AG04450 (cell line): ENCODE measurements around the gene RHBDD1. TPM values are rescaled to one million over a fixed set of nuclear protein-coding genes. Genes with fewer than 3 reads are reported as not detected.

Experiments used
- CTCF ChIA-PET: fragments of 300-600, 350-600 bp; formaldehyde crosslinking; extraction: SDS; loops from one replicate; lab custom pipeline; 2022; ENCODE audit warnings: antibody characterized with exemption, inconsistent platforms; lab: Charles Lee
- POLR2A ChIA-PET: fragments of 350-600 bp; formaldehyde crosslinking; extraction: SDS; loops from one replicate; lab custom pipeline; 2021; ENCODE audit warnings: antibody characterized with exemption, inconsistent platforms; lab: Yijun Ruan, JAX
- DNase-seq: peaks from one replicate; pipeline ENCODE4 v3.0.0-alpha.2; 2011; ENCODE audit warnings: low read depth, low spot score
- H3K27ac ChIP-seq: one replicate; pipeline ENCODE4 v1.5.1; 2012; ENCODE audit warnings: low read depth, low read length, control low read depth
- H3K27me3 ChIP-seq: one replicate; pipeline ENCODE4 v1.6.0; 2012; ENCODE audit warnings: low read length; ENCODE audit not compliant: control insufficient read depth, insufficient read depth
- H3K4me3 ChIP-seq: 2 replicates; pipeline ENCODE4 v1.5.1; 2011; ENCODE audit warnings: mild to moderate bottlenecking, low read depth, low read length, control low read depth
- H3K9me3 ChIP-seq: 2 replicates; pipeline ENCODE4 v1.5.1; 2012; ENCODE audit warnings: low read length; ENCODE audit not compliant: control insufficient read depth, insufficient read depth
- polyA plus RNA-seq: library from polyadenylated mRNA; depleted of rRNA; stranded (reverse); fragments of >200 nt; gene quantifications from 2 replicates; pipeline ENCODE4 v1.2.3, GENCODE V29; 2011
- TF ChIP-seq, protein P1 (sequence below): IDR thresholded peaks from 2 replicates; pipeline ENCODE4 v1.5.1; 2011; ENCODE audit warnings: low read depth, low read length, control low read depth, inconsistent platforms

The RHBDD1 gene
- polyA plus RNA-seq, 1 experiment: 48.7 TPM

DNA sequence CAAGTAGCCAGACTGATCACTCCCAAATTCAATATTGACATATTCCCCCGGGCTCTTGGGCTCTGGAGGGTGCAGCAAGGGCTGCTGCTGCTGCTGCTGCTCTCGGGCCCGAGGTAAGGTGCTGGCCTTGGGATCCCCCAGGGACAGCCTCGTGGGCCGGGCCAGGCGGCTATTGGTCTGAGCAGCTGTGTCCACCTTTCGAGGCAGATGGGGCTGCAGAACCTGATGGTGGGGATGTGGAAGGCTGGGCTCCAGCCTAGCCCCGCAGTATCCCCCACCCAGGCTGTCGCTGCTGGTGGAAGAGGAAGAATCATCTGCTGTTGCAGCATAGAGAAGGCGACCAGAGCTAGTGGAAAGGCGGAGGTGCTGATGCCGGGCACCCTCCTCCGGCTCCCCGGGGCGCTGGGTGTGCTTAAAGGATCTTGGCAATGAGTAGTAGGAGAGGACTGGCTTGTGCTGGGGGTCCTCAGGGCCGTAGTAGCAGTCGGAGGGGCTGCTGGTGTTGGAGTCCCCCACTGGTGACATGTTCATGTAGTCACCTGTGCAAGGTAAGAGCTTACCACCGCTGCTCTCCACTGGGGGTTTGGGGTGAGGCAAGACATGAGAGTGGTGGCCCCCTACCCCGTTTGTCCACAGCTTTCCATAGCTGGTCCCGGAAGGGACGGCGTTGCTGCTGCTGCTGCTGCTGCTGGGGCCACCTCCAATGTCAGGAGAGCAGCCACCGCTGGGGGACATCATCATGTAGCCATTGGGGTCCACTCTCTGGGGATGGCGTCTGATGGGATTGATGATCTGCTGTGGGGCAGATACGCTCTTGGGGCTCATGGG is 39.6 kb upstream of the RHBDD1 start:
- TF ChIP-seq, protein P1, sequence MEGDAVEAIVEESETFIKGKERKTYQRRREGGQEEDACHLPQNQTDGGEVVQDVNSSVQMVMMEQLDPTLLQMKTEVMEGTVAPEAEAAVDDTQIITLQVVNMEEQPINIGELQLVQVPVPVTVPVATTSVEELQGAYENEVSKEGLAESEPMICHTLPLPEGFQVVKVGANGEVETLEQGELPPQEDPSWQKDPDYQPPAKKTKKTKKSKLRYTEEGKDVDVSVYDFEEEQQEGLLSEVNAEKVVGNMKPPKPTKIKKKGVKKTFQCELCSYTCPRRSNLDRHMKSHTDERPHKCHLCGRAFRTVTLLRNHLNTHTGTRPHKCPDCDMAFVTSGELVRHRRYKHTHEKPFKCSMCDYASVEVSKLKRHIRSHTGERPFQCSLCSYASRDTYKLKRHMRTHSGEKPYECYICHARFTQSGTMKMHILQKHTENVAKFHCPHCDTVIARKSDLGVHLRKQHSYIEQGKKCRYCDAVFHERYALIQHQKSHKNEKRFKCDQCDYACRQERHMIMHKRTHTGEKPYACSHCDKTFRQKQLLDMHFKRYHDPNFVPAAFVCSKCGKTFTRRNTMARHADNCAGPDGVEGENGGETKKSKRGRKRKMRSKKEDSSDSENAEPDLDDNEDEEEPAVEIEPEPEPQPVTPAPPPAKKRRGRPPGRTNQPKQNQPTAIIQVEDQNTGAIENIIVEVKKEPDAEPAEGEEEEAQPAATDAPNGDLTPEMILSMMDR: no peak
- POLR2A ChIA-PET: interaction anchor here (0.9 to 2.1 kb wide), 9 partner anchors 28 to 1127 kb away, joined by 3 to 9 read pairs (median 3); no protein-coding TSS in a partner anchor
- H3K4me3 ChIP-seq: peak overlapping the region; percentile 91
- peak overlapping the region; percentile 89 for H3K27ac ChIP-seq
- H3K27me3 ChIP-seq: no peaks in the 10 kb centered on the region
- peaks cover 14% of the 10 kb centered on the region; the same call in 1 of the 2 replicates for H3K9me3 ChIP-seq
- DNase-seq: no peak
- CTCF ChIA-PET: interaction anchor here (0.8 to 4.5 kb wide), 8 partner anchors 143 to 1130 kb away, joined by 3 to 24 read pairs (median 4); no protein-coding TSS in a partner anchor

DNA sequence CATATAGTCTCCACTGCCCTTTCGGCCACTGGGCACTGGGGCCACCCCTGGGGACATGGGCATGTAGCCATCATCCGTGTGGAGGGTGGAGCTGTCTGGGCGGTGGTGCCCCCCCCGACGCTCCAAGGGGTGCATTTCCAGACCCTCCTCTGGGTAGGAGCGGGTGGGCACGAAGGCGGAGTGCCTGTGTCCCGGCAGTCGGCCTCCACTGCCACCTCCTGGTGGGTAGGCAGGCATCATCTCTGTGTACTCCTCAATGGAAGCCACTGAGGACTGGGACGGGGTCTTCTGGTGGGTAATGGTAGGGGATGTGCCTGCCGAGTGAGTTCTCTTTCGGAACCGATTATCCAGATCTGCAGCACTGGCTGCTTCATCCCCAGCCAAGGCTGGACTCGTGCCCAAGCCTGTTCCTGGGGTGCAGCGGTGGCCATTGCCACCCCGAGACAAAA is 39.0 kb upstream of the RHBDD1 start:
- Histone ChIP-seq H3K27ac (peak overlapping the region; percentile 89), H3K9me3 (peaks cover 14% of the 10 kb centered on the region; the same call in 1 of the 2 replicates), H3K27me3 (no peaks in the 10 kb centered on the region), H3K4me3 (peak overlapping the region; percentile 91)
- CTCF ChIA-PET: interaction anchor here (0.5 to 4.5 kb wide), 8 partner anchors 107 to 1127 kb away, joined by 3 to 24 read pairs (median 4); no protein-coding TSS in a partner anchor
- TF ChIP-seq, protein P1: peak; percentile 80
- POLR2A ChIA-PET: interaction anchor here (1.1 to 2.2 kb wide), 6 partner anchors 29 to 678 kb away, joined by 3 to 9 read pairs (median 4); no protein-coding TSS in a partner anchor
- no peak for DNase-seq

DNA sequence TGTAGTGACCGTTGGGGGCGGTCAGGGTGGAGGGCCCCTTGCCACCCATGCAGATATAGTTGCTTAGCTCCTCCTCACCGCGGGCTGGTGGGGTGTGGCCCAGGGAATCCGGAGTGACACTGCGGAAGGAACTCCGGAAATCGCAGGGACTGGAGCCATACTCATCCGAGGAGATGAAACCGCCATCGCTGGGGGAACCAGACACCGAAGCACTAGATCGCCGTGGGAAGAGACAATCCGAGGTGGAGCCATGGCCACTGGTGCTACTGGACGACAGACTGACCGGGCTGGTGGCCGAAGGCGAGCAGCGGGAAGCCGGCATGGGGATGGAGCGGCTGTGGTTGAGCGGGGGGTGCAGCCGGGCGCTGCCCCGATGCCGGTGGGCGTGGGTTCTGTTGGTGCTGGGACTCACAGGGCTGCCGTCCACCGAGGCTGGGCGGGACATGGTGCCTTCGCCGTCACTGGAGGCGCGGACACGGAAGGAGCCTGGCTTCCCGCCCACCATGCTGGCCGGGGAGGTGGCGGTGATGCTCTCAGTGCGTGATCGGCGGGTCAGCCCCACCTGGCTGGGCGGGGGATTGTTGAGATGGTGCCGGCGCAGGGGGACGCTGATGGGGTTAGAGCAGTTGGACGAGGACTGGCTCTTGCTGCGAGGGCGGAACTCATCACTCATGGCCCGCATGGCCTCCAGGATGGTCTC is 38.4 kb upstream of the RHBDD1 start:
- H3K27ac ChIP-seq: peak overlapping the region; percentile 89
- peaks cover 14% of the 10 kb centered on the region; the same call in 1 of the 2 replicates for H3K9me3 ChIP-seq
- peak overlapping the region; percentile 91 for H3K4me3 ChIP-seq
- POLR2A ChIA-PET: interaction anchor here (1.1 to 2.2 kb wide), 5 partner anchors 30 to 679 kb away, joined by 3 to 9 read pairs (median 4); no protein-coding TSS in a partner anchor
- CTCF ChIA-PET: interaction anchor here (0.5 to 4.5 kb wide), 7 partner anchors 9 to 1128 kb away, joined by 3 to 24 read pairs (median 4); no protein-coding TSS in a partner anchor
- DNase-seq: no peak
- TF ChIP-seq, protein P1: no peak
- H3K27me3 ChIP-seq: no peaks in the 10 kb centered on the region

DNA sequence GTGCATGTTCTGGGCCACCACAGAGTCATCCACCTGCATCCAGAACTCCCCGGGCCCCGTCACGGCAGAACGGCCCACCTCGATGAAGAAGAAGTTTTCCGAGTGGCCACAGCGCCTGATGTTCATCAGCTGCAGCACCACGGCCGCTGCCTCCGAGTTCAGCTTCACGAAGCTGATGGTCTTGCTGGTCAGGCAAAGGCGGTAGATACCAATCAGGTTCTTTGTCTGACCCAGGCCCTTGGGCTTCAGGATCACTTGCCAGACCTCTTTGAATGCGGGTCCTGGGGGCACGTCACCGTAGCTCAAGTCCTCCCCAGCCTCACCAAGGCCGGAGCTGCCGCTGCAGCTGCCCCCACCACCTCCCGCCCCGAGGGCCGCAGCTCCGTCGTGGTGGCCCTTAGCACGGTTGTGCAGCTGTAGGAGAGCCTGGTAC is 37.8 kb upstream of the RHBDD1 start:
- POLR2A ChIA-PET: interaction anchor here (0.6 to 2.2 kb wide), 5 partner anchors 43 to 1078 kb away, joined by 3 to 8 read pairs (median 5); no protein-coding TSS in a partner anchor
- TF ChIP-seq, protein P1: no peak
- peaks cover 14% of the 10 kb centered on the region; the same call in 1 of the 2 replicates for H3K9me3 ChIP-seq
- H3K27ac ChIP-seq: peak overlapping the region; percentile 89
- H3K27me3 ChIP-seq: no peaks in the 10 kb centered on the region
- CTCF ChIA-PET: interaction anchor here (0.6 to 5.9 kb wide), 5 partner anchors 9 to 1132 kb away, joined by 3 to 59 read pairs (median 3); no protein-coding TSS in a partner anchor
- H3K4me3 ChIP-seq: peak overlapping the region; percentile 91
- DNase-seq: no peak
